NCI-H524 (cell line): ENCODE data around the gene TTYH3.
"Not testable (repeated sequence)": the region's sequence is repeated elsewhere in the genome, so short reads cannot be mapped to it uniquely, and the experiment has no call there.

ENCODE experiments used
- DNase-seq, 2 experiments: peaks; one replicate each; lab custom pipeline; 2025; lab: John Stamatoyannopoulos, UW

The TTYH3 gene, protein sequence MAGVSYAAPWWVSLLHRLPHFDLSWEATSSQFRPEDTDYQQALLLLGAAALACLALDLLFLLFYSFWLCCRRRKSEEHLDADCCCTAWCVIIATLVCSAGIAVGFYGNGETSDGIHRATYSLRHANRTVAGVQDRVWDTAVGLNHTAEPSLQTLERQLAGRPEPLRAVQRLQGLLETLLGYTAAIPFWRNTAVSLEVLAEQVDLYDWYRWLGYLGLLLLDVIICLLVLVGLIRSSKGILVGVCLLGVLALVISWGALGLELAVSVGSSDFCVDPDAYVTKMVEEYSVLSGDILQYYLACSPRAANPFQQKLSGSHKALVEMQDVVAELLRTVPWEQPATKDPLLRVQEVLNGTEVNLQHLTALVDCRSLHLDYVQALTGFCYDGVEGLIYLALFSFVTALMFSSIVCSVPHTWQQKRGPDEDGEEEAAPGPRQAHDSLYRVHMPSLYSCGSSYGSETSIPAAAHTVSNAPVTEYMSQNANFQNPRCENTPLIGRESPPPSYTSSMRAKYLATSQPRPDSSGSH

DNA sequence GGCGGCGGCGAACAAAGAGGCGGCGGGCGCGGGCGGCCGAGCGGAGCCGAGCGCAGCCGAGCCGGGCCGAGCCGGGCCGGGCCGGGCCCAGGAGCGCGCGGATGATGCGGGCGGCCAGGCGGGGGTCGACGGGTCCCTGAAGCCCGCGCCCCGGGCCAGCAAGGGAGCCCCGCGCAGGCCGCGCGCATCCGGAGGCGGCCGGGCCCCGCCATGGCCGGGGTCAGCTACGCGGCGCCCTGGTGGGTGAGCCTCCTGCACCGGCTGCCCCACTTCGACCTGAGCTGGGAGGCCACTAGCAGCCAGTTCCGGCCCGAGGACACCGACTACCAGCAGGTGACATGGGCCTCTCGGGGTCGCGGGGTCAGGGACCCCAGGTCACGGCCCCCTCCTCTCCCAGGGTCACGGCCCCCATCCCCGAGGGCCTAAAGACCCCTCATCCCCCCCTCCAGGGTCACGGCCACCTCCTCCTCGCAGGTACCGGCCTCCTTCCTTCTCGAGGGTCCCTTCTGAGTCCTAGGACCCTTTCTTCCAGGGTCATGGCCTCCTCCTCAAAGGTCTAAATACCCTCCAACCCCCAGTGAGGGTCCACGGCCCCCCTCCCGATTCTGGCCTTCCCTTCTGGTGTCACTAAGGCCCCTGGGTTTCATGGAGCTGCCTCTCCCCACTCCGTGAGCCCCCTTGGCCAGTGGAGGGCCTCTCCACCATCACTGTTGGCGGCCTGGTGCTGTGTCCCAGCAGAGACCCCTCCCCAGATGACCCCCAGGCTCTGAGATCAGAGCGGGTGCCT is at the start of gene TTYH3:
Gene TTYH3, plus strand, starts transcription at position 41 of the 787 bp plus-strand sequence. Its CDS starts 170 bp downstream, at position 211.
- no peak for DNase-seq

DNA sequence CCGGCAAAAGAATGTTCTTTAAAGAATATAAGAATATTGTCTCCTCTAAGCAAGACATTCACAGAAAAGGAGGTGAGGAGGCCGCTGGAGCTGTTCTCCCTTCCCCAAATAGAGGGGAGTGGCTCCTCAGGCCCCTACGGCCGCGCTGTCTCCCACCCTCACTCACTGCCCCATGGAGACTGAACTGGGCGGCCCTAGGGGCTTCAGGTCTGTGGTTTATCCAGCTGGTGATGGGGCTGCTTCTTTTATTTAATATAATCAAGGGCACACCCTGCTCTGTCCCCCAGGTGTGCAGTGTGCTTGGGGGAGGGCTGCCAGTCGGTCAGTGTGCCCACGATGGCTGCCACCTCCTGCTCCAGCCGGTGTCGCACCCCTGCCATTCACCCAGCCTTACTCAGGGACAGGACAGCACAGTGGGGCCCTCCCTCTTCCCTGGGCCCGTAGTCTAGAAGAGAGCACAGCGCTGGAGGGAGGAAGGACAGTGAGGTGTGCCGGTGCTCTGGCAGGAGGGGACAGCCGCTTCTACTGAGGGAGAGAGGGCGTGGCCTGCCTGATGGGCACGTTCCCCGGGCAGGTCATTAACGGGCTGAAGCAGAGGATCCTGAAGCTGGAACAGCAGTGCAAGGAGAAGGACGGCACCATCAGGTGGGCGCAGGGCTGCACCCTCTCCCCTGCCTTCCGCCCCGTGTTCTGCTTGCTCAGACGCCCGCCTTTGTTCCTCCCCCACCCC is 49.6 kb upstream of the TTYH3 start:
- no peak for DNase-seq

DNA sequence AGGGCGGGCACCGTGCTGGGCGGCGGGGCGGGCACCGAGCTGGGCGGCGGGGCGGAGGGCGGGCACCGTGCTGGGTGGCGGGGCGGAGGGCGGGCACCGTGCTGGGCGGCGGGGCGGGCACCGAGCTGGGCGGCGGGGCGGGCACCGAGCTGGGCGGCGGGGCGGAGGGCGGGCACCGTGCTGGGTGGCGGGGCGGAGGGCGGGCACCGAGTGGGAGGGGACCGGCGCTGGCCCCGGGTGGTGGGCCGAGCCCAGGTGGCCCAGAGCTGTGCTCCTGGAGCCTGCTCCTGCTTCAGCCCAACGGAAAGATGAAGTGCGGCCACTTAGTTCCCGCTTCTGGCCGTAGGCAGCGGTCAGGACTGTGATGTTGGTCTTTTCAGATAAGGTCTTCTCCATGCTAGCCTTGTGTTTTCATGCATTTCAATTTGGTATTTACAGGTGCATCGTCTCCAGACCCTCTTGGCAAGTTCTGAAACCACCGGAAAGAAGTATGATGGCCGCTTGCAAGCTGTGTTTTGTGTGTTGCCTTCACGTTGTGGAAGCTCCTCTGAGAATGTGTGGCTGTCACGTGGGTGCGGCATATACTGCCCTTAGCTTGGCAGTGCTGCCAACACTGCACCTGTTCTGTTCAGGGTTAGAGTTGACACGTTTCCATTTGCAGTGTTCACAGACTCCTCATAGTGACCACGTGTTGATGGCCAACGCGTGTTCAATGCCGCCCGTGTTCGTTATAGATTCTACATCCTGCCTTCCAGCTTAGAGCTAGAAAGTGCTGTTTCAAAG is 47.8 kb upstream of the TTYH3 start:
- DNase-seq, result no peak

DNA sequence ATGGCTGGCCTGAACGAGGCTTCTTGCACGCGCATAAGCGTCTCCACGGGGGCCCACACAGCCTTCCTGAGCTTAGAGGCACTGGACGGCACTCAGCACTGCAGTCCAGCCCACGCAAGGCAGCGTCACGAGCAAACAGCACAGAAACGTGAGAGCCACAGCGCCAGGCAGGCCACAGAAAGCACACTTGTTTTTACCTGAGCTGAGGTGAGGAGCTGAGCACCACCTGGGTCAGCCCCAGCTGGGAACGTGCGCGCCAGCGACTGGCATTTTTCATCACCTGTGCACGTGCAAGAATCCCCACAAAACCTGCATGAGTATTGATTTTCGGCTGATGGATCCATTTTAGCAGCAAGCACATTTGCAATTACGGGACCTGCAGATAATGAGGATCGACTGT is 46.3 kb upstream of the TTYH3 start:
- no peak for DNase-seq

DNA sequence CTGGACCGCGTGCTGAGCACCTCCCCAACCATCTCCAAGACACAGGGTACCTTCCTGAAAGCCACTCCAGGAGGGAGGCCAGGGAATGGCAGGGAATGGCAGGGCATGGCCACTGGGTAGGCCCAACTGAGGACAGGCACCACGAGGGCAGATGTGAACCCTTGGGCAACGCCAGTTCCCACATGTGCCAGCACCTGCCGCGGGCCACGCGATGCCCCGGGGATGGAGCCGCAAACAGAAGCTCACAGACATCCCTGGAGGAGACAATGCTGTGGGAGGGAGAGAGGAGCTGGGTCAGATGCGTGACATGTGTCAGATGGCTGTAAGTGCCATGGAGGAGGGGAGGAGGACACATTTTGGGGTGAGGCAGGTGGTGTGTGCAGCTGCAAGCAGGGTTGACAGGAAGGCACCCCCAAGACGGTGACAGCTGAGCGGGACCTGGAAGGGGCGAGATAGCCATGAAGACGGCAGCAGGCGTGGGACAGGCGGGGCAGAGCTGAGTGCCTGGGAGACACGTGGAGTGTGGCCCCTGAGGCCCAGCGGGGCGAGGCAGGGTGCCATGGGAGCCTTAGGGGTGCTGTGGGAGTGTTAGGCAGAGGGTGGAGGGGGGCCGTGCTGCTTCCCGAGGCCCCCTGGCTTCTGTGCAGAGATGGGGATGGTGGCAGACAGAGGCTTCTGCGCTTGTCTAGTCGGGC is 45.3 kb upstream of the TTYH3 start:
- DNase-seq, result no peak

DNA sequence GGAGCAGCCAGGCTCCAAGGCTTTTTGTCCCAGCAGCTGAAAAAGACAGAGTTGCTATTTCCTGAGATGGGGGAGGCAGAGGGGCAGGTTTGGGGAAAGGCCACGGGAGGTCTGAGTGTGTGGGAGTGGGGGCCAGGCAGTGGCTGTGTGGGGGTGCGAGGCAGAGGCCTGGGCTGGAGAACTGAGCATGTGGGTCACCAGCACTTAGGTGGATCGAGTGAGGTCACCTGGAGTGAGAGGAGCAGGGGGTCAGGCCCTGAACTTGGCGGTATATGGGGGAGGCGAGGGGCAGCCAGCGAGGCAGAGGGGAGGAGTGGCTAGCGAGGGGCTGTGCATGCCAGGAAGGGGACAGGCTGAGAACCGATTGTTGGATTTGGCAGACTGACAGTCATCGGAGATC is 44.7 kb upstream of the TTYH3 start:
- DNase-seq, result no peak

DNA sequence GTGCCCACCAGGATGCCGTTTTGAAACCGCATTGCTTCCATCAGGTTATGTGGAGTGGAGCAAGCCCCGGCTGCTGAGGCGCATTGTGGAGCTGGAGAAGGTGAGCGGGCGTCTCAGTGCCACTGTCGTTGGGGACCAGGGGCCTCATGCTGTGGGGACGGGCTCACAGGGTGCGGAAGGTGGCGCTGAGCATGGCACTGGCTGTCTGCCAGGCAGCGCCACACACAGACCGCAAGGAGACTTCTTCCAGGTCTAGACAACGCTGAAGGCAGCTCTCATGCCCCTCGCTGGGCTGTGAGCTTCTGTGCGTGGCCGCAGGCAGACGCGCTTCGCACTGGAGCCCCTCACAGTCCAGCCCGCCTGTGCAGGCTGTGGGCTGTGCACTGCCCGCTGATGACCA is 44.0 kb upstream of the TTYH3 start:
- DNase-seq, result no peak

DNA sequence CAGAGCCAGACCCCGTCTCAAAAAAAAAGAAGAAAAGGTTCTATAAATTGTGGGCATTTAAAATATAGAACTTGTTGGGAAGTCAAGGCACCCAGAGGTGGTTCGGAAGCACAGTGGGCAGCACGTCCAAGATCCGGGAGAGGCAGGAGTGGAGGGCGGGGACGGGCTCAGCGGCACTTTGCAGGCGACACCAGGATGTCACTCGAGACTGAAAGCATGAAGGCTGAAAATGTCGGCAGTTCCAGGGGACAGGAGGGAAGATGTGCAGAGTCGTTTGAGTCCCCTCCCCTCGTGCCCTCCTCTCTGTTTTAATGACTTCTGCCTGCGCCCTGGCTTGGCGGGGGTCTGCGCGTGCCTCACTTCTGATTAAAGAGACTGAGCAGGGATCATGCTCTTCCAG is 42.4 kb upstream of the TTYH3 start:
- no peak for DNase-seq

DNA sequence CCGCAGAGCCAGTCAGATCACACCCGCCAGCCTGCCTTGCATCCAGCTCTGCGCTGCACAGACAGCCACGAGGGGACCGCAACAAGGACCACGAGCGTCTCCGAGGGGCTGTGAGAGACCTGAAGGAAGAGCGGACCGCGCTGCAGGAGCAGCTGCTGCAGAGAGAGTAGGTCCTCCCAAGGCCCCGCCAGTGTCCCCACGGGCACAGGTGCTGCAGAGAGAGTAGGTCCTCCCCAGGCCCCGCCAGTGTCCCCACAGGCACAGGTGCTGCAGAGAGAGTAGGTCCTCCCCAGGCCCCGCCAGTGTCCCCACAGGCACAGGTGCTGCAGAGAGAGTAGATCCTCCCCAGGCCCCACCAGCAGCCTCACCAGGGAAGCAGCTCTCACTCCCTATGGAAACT is 41.8 kb upstream of the TTYH3 start:
- not testable (repeated sequence) for DNase-seq

DNA sequence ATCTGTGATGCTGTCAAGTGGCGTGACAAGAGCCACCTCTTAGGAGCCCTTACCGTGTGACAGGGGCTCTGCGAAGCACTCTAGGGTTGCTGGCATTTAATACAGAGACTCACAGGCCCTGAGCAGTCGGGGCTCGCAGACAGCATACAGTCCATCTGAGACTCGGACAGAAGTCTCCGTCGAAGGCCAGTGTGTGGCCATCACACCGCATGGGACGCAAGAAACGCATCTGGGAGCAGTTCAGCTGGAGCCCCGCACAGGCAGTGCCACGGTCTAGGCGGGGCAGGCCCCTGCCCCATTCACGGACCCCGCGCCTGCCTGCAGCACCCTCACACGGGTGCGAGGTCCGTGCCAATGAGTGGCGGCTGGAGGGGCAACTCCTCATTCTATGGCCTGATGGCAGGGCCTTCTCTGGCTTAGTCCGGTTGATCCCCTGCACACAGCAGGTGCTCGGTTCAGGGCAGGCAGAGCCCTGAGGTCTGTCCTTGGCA is 39.4 kb upstream of the TTYH3 start:
- no peak for DNase-seq

DNA sequence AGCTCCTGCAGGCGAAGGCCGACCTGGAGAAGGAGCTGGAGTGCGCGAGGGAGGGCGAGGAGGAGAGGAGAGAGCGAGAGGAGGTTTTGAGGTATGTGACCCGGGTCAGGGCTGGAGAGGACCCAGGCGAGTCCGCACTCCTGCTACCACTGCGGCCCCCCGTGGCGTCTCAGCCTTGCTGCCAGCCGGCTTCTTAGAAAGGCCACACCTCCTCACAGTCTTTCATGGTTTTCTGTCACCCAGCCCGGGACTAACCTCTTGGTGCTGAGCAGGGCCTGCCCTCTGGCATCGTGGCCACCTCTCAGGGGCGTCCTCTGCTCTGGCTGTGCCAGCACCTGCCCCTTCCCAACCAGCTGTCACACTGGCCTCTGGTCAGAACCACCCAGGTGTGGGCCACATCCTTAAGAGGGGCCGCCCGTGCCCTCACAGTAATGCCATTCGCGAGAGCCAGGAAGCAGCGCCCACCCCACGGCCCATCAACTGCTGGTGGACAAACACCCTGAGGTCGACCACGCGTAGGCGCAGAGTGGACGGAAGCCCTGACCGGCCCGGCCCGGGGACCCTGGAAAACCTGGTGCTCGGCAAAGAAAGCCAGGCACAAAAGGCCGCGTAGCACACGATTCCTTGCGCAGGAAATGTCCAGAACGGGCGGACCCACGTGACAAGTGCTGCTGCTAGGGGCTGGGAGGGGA is 38.6 kb upstream of the TTYH3 start:
- DNase-seq, result no peak

DNA sequence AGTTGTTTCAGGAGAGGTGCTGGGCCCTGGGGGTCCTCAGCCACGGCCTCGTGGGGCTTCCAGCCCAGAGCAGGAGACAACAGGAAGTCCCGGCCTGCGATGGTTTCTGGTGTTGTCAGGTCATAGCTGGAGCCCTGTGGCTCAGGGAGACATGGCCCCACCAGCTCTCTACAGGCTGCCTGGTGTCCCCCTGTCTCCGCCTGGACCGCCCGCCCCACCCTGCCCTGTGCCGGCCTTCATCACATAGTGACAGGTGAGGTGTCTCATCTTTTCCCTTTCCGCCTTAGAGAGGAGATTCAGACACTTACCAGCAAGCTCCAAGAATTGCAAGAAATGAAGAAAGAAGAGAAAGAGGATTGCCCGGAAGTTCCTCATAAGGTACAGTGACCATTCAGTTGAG is 37.2 kb upstream of the TTYH3 start:
- DNase-seq, result no peak

DNA sequence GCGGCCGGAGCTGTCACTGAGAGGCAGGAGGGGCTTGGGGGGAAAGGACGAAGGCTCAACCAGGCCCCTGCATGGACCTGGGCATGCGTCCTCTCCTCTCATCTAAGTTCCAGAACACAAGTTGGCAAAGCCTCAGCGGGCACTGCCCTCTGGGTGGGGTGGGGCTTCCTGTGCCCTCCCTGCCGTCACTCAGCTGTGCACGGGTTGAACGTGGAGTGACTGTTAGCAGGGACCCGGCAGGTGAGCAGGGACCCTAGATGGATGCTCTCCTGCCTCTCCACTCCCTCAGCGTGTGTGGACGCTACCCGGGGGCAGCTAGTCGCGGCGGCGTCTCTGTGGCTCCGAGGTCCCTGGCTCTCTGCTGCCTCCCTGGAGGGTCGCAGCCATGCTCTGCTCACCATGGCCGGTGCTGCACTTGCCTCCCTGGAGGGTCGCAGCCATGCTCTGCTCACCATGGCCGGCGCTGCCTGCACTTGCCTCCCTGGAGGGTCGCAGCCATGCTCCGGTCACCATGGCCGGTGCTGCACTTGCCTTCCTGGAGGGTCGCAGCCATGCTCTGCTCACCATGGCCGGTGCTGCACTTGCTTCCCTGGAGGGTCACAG is 36.4 kb upstream of the TTYH3 start:
- DNase-seq, result no peak

DNA sequence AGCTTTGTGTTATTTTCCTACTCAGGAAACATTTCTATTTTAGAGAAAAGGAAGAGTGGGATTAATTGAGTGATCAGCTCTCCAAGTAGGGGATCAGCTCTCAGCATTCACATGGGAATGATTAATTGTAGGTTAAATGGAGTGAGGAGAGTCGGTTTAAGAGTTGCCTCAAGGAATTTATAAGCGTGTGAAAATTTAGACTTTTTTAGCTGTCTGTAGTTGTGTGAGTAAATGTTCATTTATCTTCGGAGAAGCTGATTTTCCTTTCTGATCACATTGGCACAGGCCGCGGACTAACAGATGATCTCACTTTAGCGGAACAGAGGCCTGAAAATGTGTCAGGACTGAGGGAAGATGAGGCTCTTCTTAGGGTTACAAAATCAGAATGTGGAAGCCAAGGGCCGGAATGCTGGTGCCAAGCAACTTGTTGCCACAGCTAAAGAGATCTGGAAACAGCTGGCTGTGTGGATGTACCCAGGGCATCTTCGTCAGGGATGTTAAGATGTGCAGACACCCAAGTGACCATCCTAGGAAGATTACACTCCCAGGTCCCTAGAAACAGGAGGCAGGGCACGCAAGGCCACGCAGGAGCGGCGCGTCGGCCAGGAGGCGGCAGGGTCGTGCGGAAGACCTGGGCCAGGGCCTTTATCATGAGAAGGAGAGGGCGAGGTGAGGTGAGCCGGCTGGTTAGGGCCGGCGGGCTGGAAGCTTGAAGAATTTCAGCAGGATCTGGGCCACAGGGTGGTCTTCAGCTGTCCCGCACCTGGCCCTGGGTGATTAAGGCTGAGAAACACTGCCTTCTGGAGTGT is 35.1 kb upstream of the TTYH3 start:
- DNase-seq, result no peak

DNA sequence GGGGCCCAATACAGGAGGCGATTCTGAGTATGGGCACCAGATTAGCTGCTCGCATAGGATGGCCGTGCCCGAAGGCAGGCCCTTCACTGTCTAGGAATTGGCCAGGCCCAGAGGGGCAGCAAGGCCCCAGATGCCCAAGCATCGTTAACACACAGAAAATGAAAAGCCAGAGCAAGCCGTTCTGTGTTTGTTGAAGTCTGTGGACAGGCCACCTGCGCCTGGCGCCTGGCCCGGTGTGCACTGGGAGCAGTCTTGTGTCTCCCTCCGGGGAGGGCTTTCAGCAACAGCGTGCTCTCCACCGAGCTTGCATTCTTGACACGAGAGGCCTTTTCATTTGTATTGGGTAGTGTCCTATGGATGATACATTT is 34.5 kb upstream of the TTYH3 start:
- no peak for DNase-seq

DNA sequence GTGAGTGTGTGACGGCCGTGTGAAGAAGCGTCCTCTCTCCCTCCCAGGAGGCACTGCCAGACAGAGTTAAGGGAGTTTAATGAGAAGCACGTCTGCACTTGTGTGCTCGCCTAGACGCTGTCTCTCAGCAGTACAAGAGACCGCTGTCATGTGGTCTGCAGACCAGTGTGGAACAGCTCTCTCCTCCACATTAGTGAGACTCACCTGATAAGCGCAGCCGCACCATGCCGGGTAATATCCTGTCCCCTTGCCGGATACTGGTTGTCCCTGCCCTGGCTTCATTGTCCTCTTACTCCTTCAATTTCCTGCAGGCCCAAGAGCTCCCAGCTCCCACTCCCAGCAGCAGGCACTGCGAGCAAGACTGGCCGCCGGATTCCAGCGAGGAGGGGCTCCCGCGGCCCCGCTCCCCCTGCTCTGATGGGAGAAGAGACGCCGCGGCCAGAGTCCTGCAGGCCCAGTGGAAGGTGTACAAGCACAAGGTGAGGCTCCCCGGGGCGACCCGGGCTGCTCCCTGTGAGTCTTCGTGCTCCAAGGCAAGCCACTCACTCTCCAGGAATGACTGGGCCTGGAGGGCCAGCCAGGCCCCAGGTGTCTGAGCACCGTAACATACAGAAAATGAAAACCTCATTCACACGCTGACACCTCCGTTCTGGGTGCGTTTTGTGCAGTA is 33.5 kb upstream of the TTYH3 start:
- DNase-seq, result no peak

DNA sequence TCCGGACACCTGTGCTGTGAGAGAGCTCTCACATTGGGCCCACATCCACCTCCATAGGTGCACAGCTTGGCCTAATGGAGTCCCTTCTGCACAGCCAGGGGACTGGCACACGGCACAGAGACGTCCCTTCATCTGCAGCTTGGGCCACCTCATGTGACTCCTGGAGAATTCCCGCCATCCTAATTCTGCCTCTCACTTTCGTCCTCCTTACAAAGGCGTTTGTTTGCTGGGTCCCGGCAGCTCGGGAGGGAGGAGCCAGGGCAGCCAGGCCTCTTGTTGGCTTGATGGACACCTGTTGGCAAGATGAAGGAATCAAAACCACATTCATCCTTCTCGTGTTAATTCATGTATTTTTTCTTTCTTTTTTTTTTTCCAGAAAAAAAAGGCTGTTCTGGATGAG is 30.7 kb upstream of the TTYH3 start:
- no peak for DNase-seq

DNA sequence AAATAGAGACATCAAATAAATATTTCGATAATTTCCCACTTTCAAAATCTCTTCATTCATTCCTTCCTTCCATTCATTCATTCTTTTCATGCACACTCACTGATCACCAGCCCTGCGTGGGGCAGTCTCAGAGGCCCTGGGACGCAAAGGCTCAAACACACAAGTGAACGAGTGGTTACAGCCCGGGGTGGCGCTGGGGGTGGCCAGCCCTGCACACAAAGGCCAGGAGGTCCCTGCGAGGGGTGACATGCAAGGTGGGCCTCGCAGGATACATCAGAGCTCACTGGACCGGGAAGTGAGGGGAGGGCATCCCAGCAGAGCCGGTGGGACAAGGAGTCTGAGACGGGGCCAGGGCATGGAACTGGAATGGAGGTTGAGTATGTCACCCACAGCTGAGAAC is 29.9 kb upstream of the TTYH3 start:
- no peak for DNase-seq
